ENCODE measurements around the gene KCNQ4. TPM values are rescaled to one million over a fixed set of nuclear protein-coding genes. Genes with fewer than 3 reads are reported as not detected.

KCNQ4 gene
- total and polyA plus RNA-seq, 8 donors: 0.92 to 1.7 (median 1.4) TPM

GRCh38 chr1:40789661-40790430 lies 6.3 kb downstream of the KCNQ4 start:
- Histone ChIP-seq H3K4me3 (no peak overlapping the region), H3K4me1 (no peaks in the 10 kb centered on the region), H3K27ac (no peak overlapping the region), H3K36me3 (no peaks in the 10 kb centered on the region), H3K27me3 (peaks cover 0 to 6% of the 10 kb centered on the region in 2 donors), H3K9me3 (no peaks in the 10 kb centered on the region)
- intact Hi-C loops (cut with DNase I): no loop called here
- ATAC-seq: no peak
- TF ChIP-seq CTCF (IDR thresholded peaks at IDR 0.05): no peak
- no peak for DNase-seq

- Histone ChIP-seq H3K27me3 (no peaks in the 10 kb centered on the region), H3K4me3 (no peak overlapping the region)
Measured at GRCh38 chr1:40792036-40792435, 8.4 kb downstream of the KCNQ4 start.

GRCh38 chr1:40793617-40794016 lies 10.0 kb downstream of the KCNQ4 start:
- no peak for DNase-seq
- no peak for ATAC-seq
- peaks cover 0 to 14% of the 10 kb centered on the region in 2 donors for H3K4me1 ChIP-seq
- intact Hi-C loops (cut with DNase I): no loop called here
- H3K27me3 ChIP-seq: no peaks in the 10 kb centered on the region
- H3K4me3 ChIP-seq: no peak overlapping the region
- H3K36me3 ChIP-seq: no peaks in the 10 kb centered on the region
- H3K9me3 ChIP-seq: no peaks in the 10 kb centered on the region
- H3K27ac ChIP-seq: no peak overlapping the region
- no peak for TF ChIP-seq CTCF (IDR thresholded peaks at IDR 0.05)

More at GRCh38 chr1:40792036-40792435, 8.4 kb downstream of the KCNQ4 start:
- no peak for ATAC-seq
- no peak for DNase-seq
- peaks cover 0 to 4% of the 10 kb centered on the region in 2 donors for H3K4me1 ChIP-seq
- intact Hi-C loops (cut with DNase I): no loop called here
- no peaks in the 10 kb centered on the region for H3K36me3 ChIP-seq
- no peak overlapping the region for H3K27ac ChIP-seq
- no peaks in the 10 kb centered on the region for H3K9me3 ChIP-seq
- TF ChIP-seq CTCF (IDR thresholded peaks at IDR 0.05): no peak

- no peaks in the 10 kb centered on the region for H3K27me3 ChIP-seq
- no peak for TF ChIP-seq CTCF (IDR thresholded peaks at IDR 0.05)
- no peak overlapping the region for H3K27ac ChIP-seq
- no peak for DNase-seq
- peaks cover 0 to 14% of the 10 kb centered on the region in 2 donors for H3K4me1 ChIP-seq
- ATAC-seq: no peak
- H3K9me3 ChIP-seq: no peaks in the 10 kb centered on the region
- H3K4me3 ChIP-seq: no peak overlapping the region
- intact Hi-C loops (cut with DNase I): no loop called here
- no peaks in the 10 kb centered on the region for H3K36me3 ChIP-seq
Measured at GRCh38 chr1:40794048-40794447, 10.5 kb downstream of the KCNQ4 start.

GRCh38 chr1:40794974-40795715 lies 11.6 kb downstream of the KCNQ4 start:
- Histone ChIP-seq H3K4me1 (peaks cover 5 to 14% of the 10 kb centered on the region in 2 donors), H3K9me3 (no peaks in the 10 kb centered on the region), H3K4me3 (no peak overlapping the region), H3K36me3 (no peaks in the 10 kb centered on the region), H3K27me3 (no peaks in the 10 kb centered on the region), H3K27ac (no peak overlapping the region)
- DNase-seq (no peak), ATAC-seq (no peak)
- intact Hi-C loops (cut with DNase I): no loop called here
- no peak for TF ChIP-seq CTCF (IDR thresholded peaks at IDR 0.05)
